K562 (cell line): ENCODE results near the gene OR5H6. TPM values are rescaled to one million over a fixed set of nuclear protein-coding genes. Genes with fewer than 3 reads are reported as not detected.

Experiments used
- ATAC-seq: fragments of 200-7000 bp; cut with Tn5 transposase; 3 replicates; pipeline ENCODE4 v1.9.1; 2020; ENCODE audit warnings: moderate library complexity
- BruUV-seq: library from RNA; stranded (reverse); fragments of 400-500 nt; replicated peaks from 2 replicates; lab custom pipeline; 2021; lab: Mats Ljungman, UMichigan
- CTCF ChIA-PET: fragments of 300-600 bp; formaldehyde crosslinking; extraction: SDS; loops from one replicate; lab custom pipeline; 2021; ENCODE audit warnings: low intra/inter-chr PET ratio; lab: Yijun Ruan, JAX
- POLR2A ChIA-PET: fragments of 300-600, 350-650 bp; sonication (Branson Sonifier 250); formaldehyde crosslinking; extraction: SDS; loops from one replicate; lab custom pipeline; 2021; ENCODE audit warnings: antibody characterized with exemption, inconsistent platforms; lab: Yijun Ruan, JAX
- DNase-seq, 4 experiments: peaks; one replicate each; pipeline versions ENCODE4 v3.0.0 to v3.0.0-alpha.2; 2011 to 2018; ENCODE audit warnings: low spot score in 3 of 4, mixed read lengths in 3 of 4; ENCODE audit errors: extremely low read depth in 1 of 4
- FAIRE-seq: peaks from 2 replicates; lab custom pipeline; 2011; peaks lifted over from hg19 to GRCh38; lab: Jason Lieb, UNC
- H2AFZ ChIP-seq: 2 replicates; pipeline ENCODE4 v1.6.0; 2011; ENCODE audit warnings: low read depth, low read length, control low read depth, inconsistent platforms
- H3K27ac ChIP-seq: fragments of 200-600 bp; 3 replicates; pipeline ENCODE4 v1.8.0; 2011; ENCODE audit warnings: low read depth, mild to moderate bottlenecking, control low read depth, inconsistent platforms, low read length, moderate library complexity, mixed read lengths; ENCODE audit errors: extremely low read depth
- H3K27me3 ChIP-seq, 2 experiments: fragments of 300-600 bp in 1 of 2; 2 replicates in 1 of 2; 3 replicates in 1 of 2; pipeline versions ENCODE4 v1.6.0 to v1.8.0; 2011; ENCODE audit warnings: inconsistent platforms in 2 of 2, low read length in 2 of 2, mild to moderate bottlenecking in 1 of 2, mixed read lengths in 1 of 2, moderate library complexity in 1 of 2; ENCODE audit not compliant: control insufficient read depth in 2 of 2, insufficient read depth in 2 of 2
- H3K36me3 ChIP-seq: fragments of 300-600 bp; 3 replicates; pipeline ENCODE4 v1.8.0; 2011; ENCODE audit warnings: mild to moderate bottlenecking, low read length, inconsistent platforms; ENCODE audit not compliant: control insufficient read depth, insufficient read depth
- H3K4me1 ChIP-seq, 2 experiments: fragments of 200-600 bp in 1 of 2; replicated peaks in 1 of 2; 2 replicates in 1 of 2; 3 replicates in 1 of 2; pipeline versions ENCODE4 v1.5.1 to v1.8.0; 2011; ENCODE audit warnings: inconsistent platforms in 2 of 2, low read length in 2 of 2, mild to moderate bottlenecking in 1 of 2, mixed read lengths in 1 of 2, moderate library complexity in 1 of 2; ENCODE audit not compliant: control insufficient read depth in 2 of 2, insufficient read depth in 2 of 2
- H3K4me2 ChIP-seq: 2 replicates; pipeline ENCODE4 v1.6.1; 2011; ENCODE audit warnings: low read length, control low read depth, inconsistent platforms, mixed read lengths; ENCODE audit not compliant: insufficient read depth
- H3K4me3 ChIP-seq: fragments of 200-600 bp; sonication (generic), shearing (Covaris generic); 2 replicates; pipeline ENCODE4 v1.5.1; 2016; ENCODE audit warnings: control low read depth, inconsistent platforms
- H3K79me2 ChIP-seq: fragments of 200-600 bp; 3 replicates; pipeline ENCODE4 v1.8.0; 2011; ENCODE audit warnings: low read length, inconsistent platforms; ENCODE audit not compliant: control insufficient read depth, insufficient read depth
- H3K9ac ChIP-seq, 2 experiments: 2 replicates each; pipeline versions ENCODE4 v1.6.0 to v1.6.1; 2011; ENCODE audit warnings: low read depth in 2 of 2, low read length in 2 of 2, control low read depth in 1 of 2, inconsistent platforms in 1 of 2, mild to moderate bottlenecking in 1 of 2, mixed read lengths in 1 of 2; ENCODE audit not compliant: insufficient read depth in 1 of 2
- H3K9me1 ChIP-seq: one replicate; pipeline ENCODE4 v1.6.0; 2011; ENCODE audit warnings: inconsistent platforms, mild to moderate bottlenecking, low read length, moderate library complexity; ENCODE audit not compliant: control insufficient read depth, insufficient read depth
- H3K9me3 ChIP-seq: replicated peaks from 2 replicates; pipeline ENCODE4 v1.5.1; 2011; ENCODE audit warnings: low read depth, low read length, inconsistent platforms; ENCODE audit not compliant: control insufficient read depth, insufficient read depth
- H4K20me1 ChIP-seq: replicated peaks from 2 replicates; pipeline ENCODE4 v1.6.1; 2011; ENCODE audit warnings: low read length, inconsistent platforms, mixed read lengths; ENCODE audit not compliant: control insufficient read depth, insufficient read depth
- BHLHE40 ChIP-seq: IDR thresholded peaks from 2 replicates; pipeline ENCODE4 v1.6.1; 2011; ENCODE audit warnings: low read length, improper control_type of control experiment
- CBFB ChIP-seq: sonication (generic); formaldehyde crosslinking; IDR thresholded peaks from 2 replicates; pipeline ENCODE4 v1.4.0; 2020; ENCODE audit warnings: mild to moderate bottlenecking, missing genetic modification reagents
- HDAC2 ChIP-seq: fragments of 450-650 bp; IDR thresholded peaks from 2 replicates; pipeline ENCODE4 v1.6.1; 2016; ENCODE audit warnings: mild to moderate bottlenecking
- MTF1 ChIP-seq: fragments of 250-450 bp; sonication (Bioruptor Pico); IDR thresholded peaks from 2 replicates; pipeline ENCODE4 v1.9.0; 2021; ENCODE audit warnings: moderate library complexity, mild to moderate bottlenecking, inconsistent platforms, borderline replicate concordance
- PHB2 ChIP-seq: fragments of 450-650 bp; IDR thresholded peaks from 2 replicates; pipeline ENCODE4 v1.6.1; 2017; ENCODE audit warnings: low read depth
- TCF7 ChIP-seq: sonication (generic); IDR thresholded peaks from 2 replicates; pipeline ENCODE4 v1.6.1; 2016; ENCODE audit warnings: antibody characterized with exemption, borderline replicate concordance
- ZNF584 ChIP-seq: fragments of 200-800 bp; sonication (Bioruptor generic); IDR thresholded peaks from 2 replicates; pipeline ENCODE4 v1.6.1; 2016; ENCODE audit warnings: low read depth, mild to moderate bottlenecking, missing genetic modification characterization, missing compliant biosample characterization
- WGBS: fragments of 100-300 bp; shearing (Covaris generic); methylation state at CpG from one replicate; pipeline ENCODE4 v1.1.6; 2016; ENCODE audit warnings: low coverage, mixed read lengths; ENCODE audit not compliant: insufficient coverage; ENCODE audit errors: missing lambda C conversion rate; 5-methylcytosine and 5-hydroxymethylcytosine counted together
- in situ Hi-C: fragments of 300-500 bp; cut with MboI; formaldehyde crosslinking; loops from 4 replicates; pipeline ENCODE4 v1.15.0; 2018; ENCODE audit warnings: inconsistent platforms, mixed read lengths
- intact Hi-C: fragments of 100-400 bp; cut with micrococcal nuclease; formaldehyde crosslinking; loops from 2 replicates; pipeline ENCODE4 v1.14.2; 2022
- polyA plus RNA-seq, 8 experiments: library from polyadenylated mRNA; depleted of rRNA in 4 of 8; stranded (reverse) in 5 of 8; unstranded in 3 of 8; fragments of >200 nt; fragmentation: Nextera tagmentation in 2 of 8; fragmentation: Illumina TruSeq in 1 of 8; extraction: Ambion mirVana in 2 of 8; extraction: Trizol in 1 of 8; gene quantifications; 2 replicates each; pipeline versions ENCODE4 v1.2.1 to v1.2.3, GENCODE V29; 2011 to 2014; ENCODE audit warnings: inconsistent platforms in 1 of 8, missing spikeins in 1 of 8
- total RNA-seq, 7 experiments: library from RNA; depleted of rRNA in 6 of 7; stranded (reverse); fragments of >200 nt in 6 of 7; fragmentation: Illumina TruSeq in 2 of 7; extraction: Trizol in 2 of 7; gene quantifications; 2 replicates each; pipeline versions ENCODE4 v1.2.1 to v1.2.3, GENCODE V29; 2011 to 2021; ENCODE audit warnings: low replicate concordance in 1 of 7
- TF ChIP-seq, protein P1 (sequence below), 3 experiments: fragments of 200-800 bp in 1 of 3; sonication (Bioruptor generic) in 1 of 3; sonication (generic) in 1 of 3; formaldehyde crosslinking in 1 of 3; IDR thresholded peaks; 2 replicates each; pipeline versions ENCODE4 v1.6.1 to v1.8.0; 2016 to 2022; ENCODE audit warnings: mild to moderate bottlenecking in 2 of 3, missing compliant biosample characterization in 2 of 3, missing genetic modification characterization in 2 of 3, missing genetic modification reagents in 1 of 3
- TF ChIP-seq, protein P2 (sequence below): fragments of 250-450 bp; sonication (Bioruptor Pico); IDR thresholded peaks from 2 replicates; pipeline ENCODE4 v1.5.0; 2020; ENCODE audit warnings: mild to moderate bottlenecking
- TF ChIP-seq, protein P3 (sequence below): IDR thresholded peaks from 3 replicates; pipeline ENCODE4 v1.6.1; 2011; ENCODE audit warnings: borderline replicate concordance, mild to moderate bottlenecking; ENCODE audit not compliant: insufficient read length, insufficient read depth
- TF ChIP-seq, protein P4 (sequence below): sonication (generic); formaldehyde crosslinking; IDR thresholded peaks from 2 replicates; pipeline ENCODE4 v1.8.1; 2023; ENCODE audit warnings: missing genetic modification reagents, mild to moderate bottlenecking, borderline replicate concordance

OR5H6 gene
- total and polyA plus RNA-seq, 9 of the 15 experiments (the other 6 are each of a cell fraction or from before 2014, with no cell fraction given): 0.08 TPM; not detected in 8

DNA sequence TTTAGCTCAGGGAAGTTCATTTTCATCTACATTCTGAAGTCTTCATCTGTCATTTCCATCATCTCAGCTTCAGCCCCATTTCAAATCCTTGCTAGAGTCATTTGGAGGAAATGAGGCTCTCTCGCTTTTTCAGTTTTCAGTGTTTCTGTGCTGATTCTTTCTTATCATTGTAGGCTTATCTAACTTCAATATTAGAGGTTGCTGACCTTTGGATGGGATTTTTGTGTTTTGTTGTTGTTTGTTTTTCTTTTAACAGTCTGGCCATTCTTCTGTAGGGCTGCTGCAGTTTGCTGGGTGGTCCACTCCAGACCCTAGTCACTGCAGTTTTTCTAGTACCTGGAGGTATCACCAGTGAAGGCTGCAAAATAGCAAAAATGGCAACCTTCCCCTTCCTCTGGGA lies 26.9 kb downstream of the OR5H6 start (continued):
- TF ChIP-seq, protein P1, sequence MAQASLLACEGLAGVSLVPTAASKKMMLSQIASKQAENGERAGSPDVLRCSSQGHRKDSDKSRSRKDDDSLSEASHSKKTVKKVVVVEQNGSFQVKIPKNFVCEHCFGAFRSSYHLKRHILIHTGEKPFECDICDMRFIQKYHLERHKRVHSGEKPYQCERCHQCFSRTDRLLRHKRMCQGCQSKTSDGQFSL (CRISPR knock-in tag; IDR thresholded peaks at IDR 0.05): no peak
- TF ChIP-seq, protein P1 (tag; IDR thresholded peaks at IDR 0.05): no peak

DNA sequence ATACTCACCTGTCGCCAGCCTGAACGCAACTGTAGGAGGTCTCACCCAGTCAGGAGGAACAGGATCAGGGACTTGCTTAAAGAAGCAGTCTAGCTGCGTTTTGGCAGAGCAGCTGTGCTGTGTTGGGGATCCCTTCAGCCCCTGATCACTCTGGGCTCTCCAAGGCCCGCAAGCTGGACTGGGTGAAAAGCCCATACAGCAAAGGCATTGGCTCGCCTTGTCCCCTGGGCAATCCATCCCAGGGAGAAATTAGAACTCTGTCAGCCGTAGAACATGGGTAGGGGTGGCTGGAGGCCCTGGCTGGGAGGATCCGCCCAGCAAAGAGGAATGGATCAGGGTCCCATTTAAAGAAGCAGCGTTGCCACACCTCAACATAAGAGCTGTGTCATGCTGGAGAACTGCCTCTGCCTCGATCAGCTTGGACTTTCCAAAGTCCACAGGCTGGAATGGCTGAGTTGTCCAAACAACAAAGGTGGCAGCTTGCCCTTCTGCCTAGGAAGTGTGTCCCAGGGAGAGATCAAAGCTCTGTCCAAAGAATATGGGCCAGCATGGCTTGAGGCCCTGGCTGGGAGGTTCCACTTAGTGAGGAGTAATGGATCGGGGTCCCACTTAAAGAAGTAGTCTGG lies 27.4 kb downstream of the OR5H6 start:
- Histone ChIP-seq H3K79me2 (no peaks in the 10 kb centered on the region), H3K4me2 (no peak overlapping the region), H3K9me3 (no peaks in the 10 kb centered on the region), H3K27me3 (no peaks in the 10 kb centered on the region), H3K9ac (no peak overlapping the region), H3K36me3 (no peaks in the 10 kb centered on the region), H2AFZ (no peak overlapping the region), H3K27ac (no peak overlapping the region), H3K9me1 (no peaks in the 10 kb centered on the region), H4K20me1 (no peaks in the 10 kb centered on the region), H3K4me1 (no peaks in the 10 kb centered on the region), H3K4me3 (no peak overlapping the region)
- no TSS peak for BruUV-seq
- DNase-seq (no peak), FAIRE-seq (no peak), ATAC-seq (no peak)
- in situ Hi-C loops: no loop called here
- CTCF ChIA-PET: no interaction called here
- intact Hi-C loops: no loop called here
- POLR2A ChIA-PET: interaction anchor here (0.6 kb wide), 1 partner anchor 1341 kb away, joined by 4 read pairs; no protein-coding TSS in a partner anchor
- 2% methylated on average over 9 of the region's 10 CpGs for WGBS
- TF ChIP-seq, protein P2, sequence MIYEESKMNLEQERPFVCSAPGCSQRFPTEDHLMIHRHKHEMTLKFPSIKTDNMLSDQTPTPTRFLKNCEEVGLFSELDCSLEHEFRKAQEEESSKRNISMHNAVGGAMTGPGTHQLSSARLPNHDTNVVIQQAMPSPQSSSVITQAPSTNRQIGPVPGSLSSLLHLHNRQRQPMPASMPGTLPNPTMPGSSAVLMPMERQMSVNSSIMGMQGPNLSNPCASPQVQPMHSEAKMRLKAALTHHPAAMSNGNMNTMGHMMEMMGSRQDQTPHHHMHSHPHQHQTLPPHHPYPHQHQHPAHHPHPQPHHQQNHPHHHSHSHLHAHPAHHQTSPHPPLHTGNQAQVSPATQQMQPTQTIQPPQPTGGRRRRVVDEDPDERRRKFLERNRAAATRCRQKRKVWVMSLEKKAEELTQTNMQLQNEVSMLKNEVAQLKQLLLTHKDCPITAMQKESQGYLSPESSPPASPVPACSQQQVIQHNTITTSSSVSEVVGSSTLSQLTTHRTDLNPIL (CRISPR knock-in tag): no peak
- TF ChIP-seq TCF7: no peak
- TF ChIP-seq, protein P3, sequence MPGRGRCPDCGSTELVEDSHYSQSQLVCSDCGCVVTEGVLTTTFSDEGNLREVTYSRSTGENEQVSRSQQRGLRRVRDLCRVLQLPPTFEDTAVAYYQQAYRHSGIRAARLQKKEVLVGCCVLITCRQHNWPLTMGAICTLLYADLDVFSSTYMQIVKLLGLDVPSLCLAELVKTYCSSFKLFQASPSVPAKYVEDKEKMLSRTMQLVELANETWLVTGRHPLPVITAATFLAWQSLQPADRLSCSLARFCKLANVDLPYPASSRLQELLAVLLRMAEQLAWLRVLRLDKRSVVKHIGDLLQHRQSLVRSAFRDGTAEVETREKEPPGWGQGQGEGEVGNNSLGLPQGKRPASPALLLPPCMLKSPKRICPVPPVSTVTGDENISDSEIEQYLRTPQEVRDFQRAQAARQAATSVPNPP: no peak
- no peak for TF ChIP-seq BHLHE40
- no peak for TF ChIP-seq HDAC2
- no peak for TF ChIP-seq PHB2
- no peak for TF ChIP-seq CBFB (CRISPR knock-in tag)
- TF ChIP-seq MTF1 (CRISPR knock-in tag): no peak
- TF ChIP-seq, protein P4, sequence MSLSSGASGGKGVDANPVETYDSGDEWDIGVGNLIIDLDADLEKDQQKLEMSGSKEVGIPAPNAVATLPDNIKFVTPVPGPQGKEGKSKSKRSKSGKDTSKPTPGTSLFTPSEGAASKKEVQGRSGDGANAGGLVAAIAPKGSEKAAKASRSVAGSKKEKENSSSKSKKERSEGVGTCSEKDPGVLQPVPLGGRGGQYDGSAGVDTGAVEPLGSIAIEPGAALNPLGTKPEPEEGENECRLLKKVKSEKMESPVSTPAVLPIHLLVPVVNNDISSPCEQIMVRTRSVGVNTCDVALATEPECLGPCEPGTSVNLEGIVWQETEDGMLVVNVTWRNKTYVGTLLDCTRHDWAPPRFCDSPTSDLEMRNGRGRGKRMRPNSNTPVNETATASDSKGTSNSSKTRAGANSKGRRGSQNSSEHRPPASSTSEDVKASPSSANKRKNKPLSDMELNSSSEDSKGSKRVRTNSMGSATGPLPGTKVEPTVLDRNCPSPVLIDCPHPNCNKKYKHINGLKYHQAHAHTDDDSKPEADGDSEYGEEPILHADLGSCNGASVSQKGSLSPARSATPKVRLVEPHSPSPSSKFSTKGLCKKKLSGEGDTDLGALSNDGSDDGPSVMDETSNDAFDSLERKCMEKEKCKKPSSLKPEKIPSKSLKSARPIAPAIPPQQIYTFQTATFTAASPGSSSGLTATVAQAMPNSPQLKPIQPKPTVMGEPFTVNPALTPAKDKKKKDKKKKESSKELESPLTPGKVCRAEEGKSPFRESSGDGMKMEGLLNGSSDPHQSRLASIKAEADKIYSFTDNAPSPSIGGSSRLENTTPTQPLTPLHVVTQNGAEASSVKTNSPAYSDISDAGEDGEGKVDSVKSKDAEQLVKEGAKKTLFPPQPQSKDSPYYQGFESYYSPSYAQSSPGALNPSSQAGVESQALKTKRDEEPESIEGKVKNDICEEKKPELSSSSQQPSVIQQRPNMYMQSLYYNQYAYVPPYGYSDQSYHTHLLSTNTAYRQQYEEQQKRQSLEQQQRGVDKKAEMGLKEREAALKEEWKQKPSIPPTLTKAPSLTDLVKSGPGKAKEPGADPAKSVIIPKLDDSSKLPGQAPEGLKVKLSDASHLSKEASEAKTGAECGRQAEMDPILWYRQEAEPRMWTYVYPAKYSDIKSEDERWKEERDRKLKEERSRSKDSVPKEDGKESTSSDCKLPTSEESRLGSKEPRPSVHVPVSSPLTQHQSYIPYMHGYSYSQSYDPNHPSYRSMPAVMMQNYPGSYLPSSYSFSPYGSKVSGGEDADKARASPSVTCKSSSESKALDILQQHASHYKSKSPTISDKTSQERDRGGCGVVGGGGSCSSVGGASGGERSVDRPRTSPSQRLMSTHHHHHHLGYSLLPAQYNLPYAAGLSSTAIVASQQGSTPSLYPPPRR (CRISPR knock-in tag): no peak
- TF ChIP-seq ZNF584 (CRISPR knock-in tag): no peak
